Ascending aorta (tissue), 2 donors: Measurements from ENCODE around the gene SKAP1. TPM values are rescaled to one million over a fixed set of nuclear protein-coding genes. Genes with fewer than 3 reads are reported as not detected.

Source experiments
- DNase-seq, 2 donors: peaks; one replicate each; pipeline ENCODE4 v3.0.0-alpha.2; 2019; ENCODE audit warnings: low spot score in 2 of 2
- H3K27ac ChIP-seq, 2 donors: fragments of 200-600 bp; sonication (generic); one replicate each; pipeline ENCODE4 v1.5.1; 2016 to 2017; ENCODE audit warnings: mild to moderate bottlenecking in 1 of 2
- H3K27me3 ChIP-seq: fragments of 200-600 bp; sonication (generic); one replicate; pipeline ENCODE4 v1.5.1; 2017
- H3K36me3 ChIP-seq, 2 donors: fragments of 200-600 bp; sonication (generic); one replicate each; pipeline ENCODE4 v1.5.1; 2016
- H3K4me1 ChIP-seq, 2 donors: fragments of 200-600 bp; sonication (generic); one replicate each; pipeline ENCODE4 v1.5.1; 2016 to 2017; ENCODE audit warnings: mild to moderate bottlenecking in 1 of 2
- H3K4me3 ChIP-seq, 2 donors: fragments of 200-600 bp; sonication (generic); one replicate each; pipeline ENCODE4 v1.5.1; 2016 to 2017; ENCODE audit warnings: mild to moderate bottlenecking in 1 of 2
- H3K9me3 ChIP-seq, 2 donors: fragments of 200-600 bp; sonication (generic); one replicate each; pipeline ENCODE4 v1.5.1; 2016
- intact Hi-C: fragments of 100-400 bp; cut with DNase I; formaldehyde crosslinking; loops from one replicate; pipeline ENCODE4 v1.15.1; 2023
- total RNA-seq: library from RNA; depleted of rRNA; stranded (reverse); fragments of >200 nt; gene quantifications from one replicate; pipeline ENCODE4 v1.1.0, GENCODE V29; 2016
- TF ChIP-seq, protein P1 (sequence below), 3 experiments: fragments of 200-600 bp in 2 of 3; fragments of 450-650 bp in 1 of 3; sonication (generic) in 2 of 3; IDR thresholded peaks; one replicate each; pipeline ENCODE4 v1.5.1; 2016 to 2019; ENCODE audit warnings: antibody characterized with exemption in 3 of 3, mild to moderate bottlenecking in 1 of 3, moderate library complexity in 1 of 3

The SKAP1 gene
- total RNA-seq, 1 donor from 2014 or later: not detected

DNA sequence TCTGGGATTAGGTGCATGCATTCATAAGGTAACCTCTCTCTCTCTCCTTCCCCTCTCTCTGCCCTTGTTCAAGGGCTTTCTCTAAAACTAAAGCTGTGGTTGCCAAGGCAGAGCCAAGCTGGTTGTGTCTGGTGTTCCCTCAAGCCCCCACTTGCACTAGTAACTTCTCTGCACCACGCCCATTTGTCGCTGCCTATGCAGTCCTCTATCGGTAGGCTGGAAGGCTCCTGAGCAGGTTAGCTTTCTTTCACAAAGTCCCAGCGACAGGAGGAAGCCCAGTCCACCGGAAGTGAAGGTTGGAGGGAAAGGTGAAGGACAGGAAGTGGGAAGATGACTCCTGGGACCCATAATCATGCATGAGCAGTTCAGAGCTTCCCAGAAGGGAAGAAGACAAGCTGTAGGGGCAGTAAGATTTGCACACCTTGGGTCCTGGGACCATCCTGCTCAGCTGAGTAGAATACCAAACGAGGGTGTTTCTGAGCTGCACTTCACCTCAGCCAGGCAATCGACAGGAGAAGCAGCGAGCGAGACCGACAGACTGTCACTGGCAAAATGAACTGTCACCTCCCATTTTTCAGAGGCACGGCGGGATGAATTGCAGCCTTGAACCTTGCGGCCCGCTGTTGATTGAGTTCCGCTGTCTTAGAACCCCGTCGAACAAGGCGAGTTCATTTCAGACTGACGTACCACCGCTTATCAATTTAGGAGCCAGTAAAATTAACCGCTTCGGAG is 14.7 kb upstream of the SKAP1 start:
- Histone ChIP-seq H3K36me3 (no peaks in the 10 kb centered on the region), H3K27ac (no peak overlapping the region), H3K4me1 (no peaks in the 10 kb centered on the region), H3K4me3 (no peak overlapping the region), H3K27me3 (no peaks in the 10 kb centered on the region), H3K9me3 (no peaks in the 10 kb centered on the region)
- intact Hi-C loops: no loop called here
- TF ChIP-seq, protein P1, sequence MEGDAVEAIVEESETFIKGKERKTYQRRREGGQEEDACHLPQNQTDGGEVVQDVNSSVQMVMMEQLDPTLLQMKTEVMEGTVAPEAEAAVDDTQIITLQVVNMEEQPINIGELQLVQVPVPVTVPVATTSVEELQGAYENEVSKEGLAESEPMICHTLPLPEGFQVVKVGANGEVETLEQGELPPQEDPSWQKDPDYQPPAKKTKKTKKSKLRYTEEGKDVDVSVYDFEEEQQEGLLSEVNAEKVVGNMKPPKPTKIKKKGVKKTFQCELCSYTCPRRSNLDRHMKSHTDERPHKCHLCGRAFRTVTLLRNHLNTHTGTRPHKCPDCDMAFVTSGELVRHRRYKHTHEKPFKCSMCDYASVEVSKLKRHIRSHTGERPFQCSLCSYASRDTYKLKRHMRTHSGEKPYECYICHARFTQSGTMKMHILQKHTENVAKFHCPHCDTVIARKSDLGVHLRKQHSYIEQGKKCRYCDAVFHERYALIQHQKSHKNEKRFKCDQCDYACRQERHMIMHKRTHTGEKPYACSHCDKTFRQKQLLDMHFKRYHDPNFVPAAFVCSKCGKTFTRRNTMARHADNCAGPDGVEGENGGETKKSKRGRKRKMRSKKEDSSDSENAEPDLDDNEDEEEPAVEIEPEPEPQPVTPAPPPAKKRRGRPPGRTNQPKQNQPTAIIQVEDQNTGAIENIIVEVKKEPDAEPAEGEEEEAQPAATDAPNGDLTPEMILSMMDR (IDR thresholded peaks at IDR 0.05): no peak
- DNase-seq: no peak

DNA sequence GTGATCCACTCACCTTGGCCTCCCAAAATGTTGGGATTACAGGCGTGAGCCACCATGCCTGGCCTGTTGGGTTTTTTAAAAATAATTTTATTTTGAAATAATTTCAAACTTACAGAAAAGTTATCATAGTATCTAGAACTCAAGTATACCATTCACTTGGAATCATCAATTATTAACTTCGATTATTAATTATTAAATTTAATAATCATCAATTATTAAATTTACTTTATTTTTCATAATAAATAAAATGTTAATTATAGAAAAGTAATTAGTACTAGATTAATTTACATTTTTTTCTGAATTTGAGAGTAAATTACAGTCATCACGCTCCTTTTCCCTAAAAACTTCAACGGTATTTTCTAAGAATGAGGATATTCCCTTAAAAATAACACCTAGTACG is 13.7 kb upstream of the SKAP1 start:
- Histone ChIP-seq H3K9me3 (no peaks in the 10 kb centered on the region), H3K27me3 (no peaks in the 10 kb centered on the region), H3K36me3 (no peaks in the 10 kb centered on the region), H3K4me1 (no peaks in the 10 kb centered on the region), H3K4me3 (no peak overlapping the region), H3K27ac (no peak overlapping the region)
- intact Hi-C loops: no loop called here
- no peak for DNase-seq
- TF ChIP-seq, protein P1 (IDR thresholded peaks at IDR 0.05): no peak

- Histone ChIP-seq H3K4me1 (no peaks in the 10 kb centered on the region), H3K36me3 (no peaks in the 10 kb centered on the region), H3K9me3 (no peaks in the 10 kb centered on the region), H3K27ac (no peak overlapping the region), H3K27me3 (no peaks in the 10 kb centered on the region), H3K4me3 (no peak overlapping the region)
- TF ChIP-seq, protein P1 (IDR thresholded peaks at IDR 0.05): no peak
- intact Hi-C loops: no loop called here
- no peak for DNase-seq
These were observed 12.8 kb upstream of the SKAP1 start for GRCh38 chr17:48442819-48443218.

DNA sequence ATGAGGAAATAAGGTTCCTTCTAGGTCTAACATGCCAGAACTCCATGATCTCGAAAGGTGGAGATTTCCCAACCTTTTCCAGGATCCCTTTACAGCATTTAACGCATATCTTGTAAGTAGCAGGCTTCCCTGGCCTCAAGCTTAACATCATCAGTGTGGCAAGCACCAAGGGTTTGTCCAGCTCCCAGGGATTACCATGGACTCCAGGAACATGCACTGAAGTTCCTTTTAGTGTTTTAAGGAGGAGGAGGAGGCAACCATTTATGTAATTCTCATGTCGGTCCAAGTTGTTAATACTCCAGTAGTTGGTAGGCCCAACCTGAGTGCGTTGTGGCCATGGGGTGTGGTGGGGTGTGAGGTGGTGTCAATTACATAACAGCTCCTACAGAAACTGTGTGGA is 11.8 kb upstream of the SKAP1 start:
- TF ChIP-seq, protein P1 (IDR thresholded peaks at IDR 0.05): no peak
- no peak overlapping the region for H3K27ac ChIP-seq
- intact Hi-C loops: no loop called here
- no peaks in the 10 kb centered on the region for H3K27me3 ChIP-seq
- H3K4me3 ChIP-seq: no peak overlapping the region
- DNase-seq: no peak
- H3K9me3 ChIP-seq: no peaks in the 10 kb centered on the region
- H3K36me3 ChIP-seq: no peaks in the 10 kb centered on the region
- no peaks in the 10 kb centered on the region for H3K4me1 ChIP-seq

DNA sequence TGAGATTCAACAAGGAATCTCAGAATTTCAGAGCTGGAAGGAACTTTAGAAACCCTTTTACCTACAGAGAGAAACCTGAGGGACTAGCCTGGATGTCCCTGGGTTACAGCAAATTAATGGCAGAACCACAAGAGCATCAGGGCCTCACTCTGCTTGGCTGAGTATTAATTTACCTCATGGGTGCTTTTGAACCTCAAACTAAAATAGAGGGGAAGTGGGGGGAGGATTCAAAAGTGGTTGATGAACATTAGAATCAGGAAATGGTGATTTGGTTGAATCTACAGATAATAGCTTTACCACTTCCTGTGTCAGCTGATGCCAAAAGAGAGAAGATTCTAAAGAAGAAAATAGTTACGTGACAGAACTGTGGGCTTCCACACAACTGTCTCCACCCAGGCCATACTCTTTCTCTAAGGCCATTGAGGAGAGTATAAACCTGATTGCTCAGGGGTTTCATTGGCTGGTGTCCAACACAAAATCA is 11.3 kb upstream of the SKAP1 start:
- Histone ChIP-seq H3K9me3 (no peaks in the 10 kb centered on the region), H3K4me3 (no peak overlapping the region), H3K36me3 (no peaks in the 10 kb centered on the region), H3K27me3 (no peaks in the 10 kb centered on the region), H3K4me1 (no peaks in the 10 kb centered on the region), H3K27ac (no peak overlapping the region)
- intact Hi-C loops: no loop called here
- DNase-seq: no peak
- TF ChIP-seq, protein P1 (IDR thresholded peaks at IDR 0.05): no peak
